HG02981 (cell line): ENCODE measurements around the gene GABRP.

Experiments used
- ATAC-seq: cut with Tn5 transposase; IDR thresholded peaks from one replicate; pipeline ENCODE4 v1.9.1; 2021; ENCODE audit warnings: mild to moderate bottlenecking, moderate library complexity; ENCODE audit not compliant: unreplicated experiment

GABRP gene

GRCh38 chr5:170860415-170860814, 76.9 kb downstream of the GABRP start:
- no peak for ATAC-seq

GRCh38 chr5:170860818-170861666, 77.5 kb downstream of the GABRP start:
- ATAC-seq: no peak

- no peak for ATAC-seq
These were observed 78.1 kb downstream of the GABRP start for GRCh38 chr5:170861667-170861916.

GRCh38 chr5:170861917-170862766, 78.6 kb downstream of the GABRP start, which contains the start of gene RANBP17:
RANBP17 (plus strand) TSS chr5:170862018.
- ATAC-seq: no peak

- no peak for ATAC-seq
These were observed 80.1 kb downstream of the GABRP start for GRCh38 chr5:170863646-170864045.
